GM19463 (cell line): ENCODE data around the gene ACAD9.

Experiments used
- ATAC-seq: cut with Tn5 transposase; IDR thresholded peaks from one replicate; pipeline ENCODE4 v1.9.1; 2021; ENCODE audit warnings: mild to moderate bottlenecking, moderate library complexity; ENCODE audit not compliant: unreplicated experiment

ACAD9 gene

GRCh38 chr3:128932516-128933212 lies 53.2 kb downstream of the ACAD9 start:
- no peak for ATAC-seq

DNA sequence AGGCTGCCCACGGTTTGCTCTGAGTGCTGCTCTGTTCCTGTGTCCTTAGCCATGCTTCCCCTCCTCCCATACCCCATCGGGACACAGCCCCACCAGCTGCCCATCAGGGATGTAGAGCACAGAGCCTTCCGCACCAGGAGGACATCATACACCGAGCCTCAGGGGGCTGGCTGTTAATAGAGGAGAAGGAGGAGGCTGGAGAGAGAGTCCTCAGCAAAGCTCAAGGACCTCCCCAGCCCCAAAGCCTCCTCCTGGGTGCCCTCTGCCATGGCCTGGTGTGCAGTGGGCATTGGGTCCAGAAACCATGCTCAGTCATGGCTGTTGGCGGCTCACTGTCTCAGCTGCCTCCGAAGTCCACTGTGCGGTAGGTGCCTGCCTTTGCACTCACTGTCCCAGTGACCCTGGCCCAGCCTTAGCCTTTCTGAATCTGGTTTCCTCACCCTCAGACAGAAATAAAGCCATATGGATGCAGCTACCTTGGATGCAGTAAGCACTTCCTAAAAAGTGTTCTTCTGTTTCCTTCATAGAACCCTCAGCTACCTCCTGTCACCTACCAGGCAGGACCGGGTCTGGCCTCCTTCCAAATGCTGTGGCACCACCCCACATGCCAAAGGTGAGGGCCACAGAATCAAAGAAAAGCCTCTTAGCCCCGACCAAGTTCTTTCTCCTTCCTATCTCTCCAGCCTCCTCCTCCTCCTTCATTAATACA lies 53.9 kb downstream of the ACAD9 start:
- ATAC-seq: no peak

DNA sequence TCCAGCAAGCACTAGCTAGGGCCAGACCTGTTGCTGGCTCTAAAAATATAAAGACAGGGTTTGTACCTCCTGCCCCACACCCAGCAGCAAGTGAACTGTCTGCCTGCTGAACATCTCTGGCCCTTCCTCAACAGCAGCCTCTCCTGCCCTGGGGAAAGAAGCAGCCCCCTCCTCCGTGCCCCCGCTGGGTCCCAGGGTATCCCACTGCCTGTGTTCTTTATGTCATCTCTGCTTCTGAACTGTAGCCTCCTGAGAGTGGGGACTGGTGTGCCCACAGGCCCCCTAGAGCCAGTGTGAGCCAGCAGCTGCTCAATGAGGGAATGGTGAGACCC lies 54.5 kb downstream of the ACAD9 start:
- no peak for ATAC-seq

GRCh38 chr3:128935922-128936321 lies 56.5 kb downstream of the ACAD9 start:
- no peak for ATAC-seq

DNA sequence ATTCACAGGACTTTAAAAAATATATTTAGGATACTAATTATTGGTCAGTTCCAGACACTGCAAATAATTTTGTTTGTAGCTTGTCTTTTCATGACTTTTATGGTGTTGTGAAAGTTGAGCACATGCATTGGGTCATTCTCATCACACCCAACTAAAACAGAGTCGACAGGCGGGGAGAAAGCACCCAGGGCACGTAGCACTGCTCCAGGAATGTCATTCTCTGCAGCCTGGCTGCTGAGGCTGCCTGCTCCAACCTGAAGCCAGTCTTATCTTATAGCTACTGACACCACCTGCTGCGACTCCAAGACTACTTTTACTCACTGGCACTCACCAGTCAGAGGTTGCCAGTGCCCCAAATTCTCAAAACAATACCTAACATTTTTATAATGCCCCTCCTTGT lies 56.9 kb downstream of the ACAD9 start:
- no peak for ATAC-seq

DNA sequence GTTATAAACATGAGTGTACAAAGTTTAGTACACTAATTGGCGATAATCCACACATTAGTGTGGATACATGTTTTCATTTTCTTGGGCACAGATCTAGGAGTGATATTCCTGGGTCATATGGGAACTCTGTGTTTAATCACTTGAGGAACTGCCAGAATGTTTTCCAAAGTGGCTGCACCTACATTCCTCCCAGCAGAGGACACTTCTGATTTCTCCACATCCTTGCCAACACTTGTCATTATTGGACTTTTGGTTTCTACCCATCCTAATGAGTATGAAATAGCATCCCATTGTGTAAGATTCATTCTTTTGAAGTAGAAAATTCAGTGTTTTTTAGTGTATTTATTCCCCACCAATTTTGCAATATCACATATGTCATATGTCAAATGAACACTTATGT lies 60.8 kb downstream of the ACAD9 start:
- no peak for ATAC-seq

DNA sequence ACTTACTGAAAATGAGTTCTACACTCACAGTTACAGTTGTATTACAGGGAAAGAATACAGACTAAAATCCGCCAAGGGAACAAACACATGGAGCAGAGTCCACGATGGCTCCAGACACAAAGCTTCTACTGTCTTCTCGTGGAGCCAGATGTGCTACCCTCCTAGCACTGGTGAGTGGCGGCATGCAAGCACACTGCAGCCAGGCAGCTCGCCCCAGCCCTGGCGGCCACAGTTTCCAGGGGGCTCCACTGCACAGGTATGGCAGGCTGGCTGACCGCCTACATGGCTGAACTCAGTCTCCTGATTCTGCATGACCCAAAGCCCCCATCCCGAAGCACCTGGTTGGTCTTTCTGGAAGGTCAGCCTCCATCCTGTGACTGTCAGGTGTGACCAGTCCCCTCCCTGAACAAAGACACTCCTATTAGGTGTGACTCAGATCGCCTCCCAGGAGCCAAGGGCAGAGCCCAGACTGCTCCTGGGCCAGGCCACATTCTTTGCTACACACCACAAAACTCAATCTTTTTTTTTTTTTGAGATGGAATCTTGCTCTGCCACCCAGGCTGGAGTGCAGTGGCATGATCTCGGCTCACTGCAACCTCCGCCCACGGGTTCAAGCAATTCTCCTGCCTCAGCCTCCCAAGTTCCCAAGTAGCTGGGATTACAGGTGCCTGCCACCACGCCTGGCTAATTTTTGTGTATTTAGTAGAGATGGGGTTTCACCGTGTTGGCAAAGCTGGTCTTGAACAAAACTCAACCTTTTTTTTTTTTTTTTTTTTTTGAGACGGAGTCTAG lies 62.9 kb downstream of the ACAD9 start:
- ATAC-seq: no peak

GRCh38 chr3:128945041-128945877 lies 65.8 kb downstream of the ACAD9 start:
- no peak for ATAC-seq

DNA sequence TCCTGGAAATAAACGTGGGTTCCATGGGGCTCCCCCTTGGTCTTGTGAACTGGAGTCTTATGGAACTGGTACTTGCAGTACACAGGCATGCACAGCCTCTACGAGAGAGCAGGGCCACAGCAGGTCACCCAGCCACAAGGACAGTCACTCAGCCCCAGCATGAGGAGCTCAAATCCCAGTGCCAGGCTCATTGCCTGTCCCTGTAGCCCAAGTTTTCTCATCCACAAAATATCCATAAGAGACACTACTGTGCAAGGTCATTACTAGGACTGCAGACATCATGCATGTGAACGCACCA lies 66.4 kb downstream of the ACAD9 start:
- ATAC-seq: no peak

DNA sequence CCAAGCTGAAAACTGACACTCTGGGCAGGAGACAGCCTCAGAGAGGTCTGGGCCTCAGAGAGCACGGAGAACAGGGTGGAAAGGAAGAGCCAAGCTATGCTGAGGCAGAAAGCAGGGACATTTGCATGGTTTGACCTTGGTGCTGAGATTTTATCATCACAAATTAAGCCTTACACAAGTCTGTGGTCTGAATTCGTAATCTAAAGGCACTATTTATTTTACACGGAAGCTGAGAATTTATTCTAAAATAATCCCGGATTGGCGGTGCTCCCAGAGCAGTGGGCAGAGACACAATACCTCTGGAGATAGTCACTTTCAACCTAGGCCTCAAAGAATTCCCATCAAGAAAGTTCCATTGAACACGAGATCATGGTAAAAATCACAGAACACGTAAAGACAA lies 67.0 kb downstream of the ACAD9 start:
- ATAC-seq: no peak

GRCh38 chr3:128949158-128949557 lies 69.7 kb downstream of the ACAD9 start:
- ATAC-seq: no peak

DNA sequence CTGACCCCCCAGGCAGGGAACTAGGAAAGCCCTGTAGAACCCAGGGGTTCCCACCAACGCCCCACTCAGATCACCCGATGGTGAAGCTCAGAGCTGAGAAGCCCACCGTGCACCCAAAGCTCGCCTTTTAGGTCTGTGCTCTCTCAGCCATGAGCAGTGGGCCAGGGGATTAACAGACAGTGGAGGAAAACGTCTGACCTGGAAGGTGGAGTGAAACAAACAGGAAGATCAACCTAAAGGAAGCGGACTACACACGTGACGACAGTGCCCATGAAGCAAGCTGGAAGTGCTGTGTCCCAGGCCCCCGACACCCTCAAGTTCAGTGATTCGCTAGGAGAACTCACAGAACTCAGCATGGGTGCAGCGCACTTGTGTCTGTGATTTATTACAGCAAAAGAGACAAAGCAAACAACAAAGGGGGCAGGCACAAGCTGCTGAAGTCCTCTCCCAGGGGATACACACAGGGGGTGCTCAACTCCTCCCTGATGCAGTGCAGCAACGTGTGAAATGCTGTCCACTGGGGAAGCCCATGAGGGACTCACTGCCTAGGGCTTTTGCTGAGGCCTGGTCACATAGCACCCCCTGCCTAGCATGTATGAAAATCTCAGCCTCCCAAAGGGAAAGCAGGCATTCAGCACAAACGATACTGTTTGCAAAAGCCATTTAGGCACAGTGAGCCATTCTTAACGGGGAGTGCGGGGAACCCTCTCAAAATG lies 71.0 kb downstream of the ACAD9 start:
- no peak for ATAC-seq

- no peak for ATAC-seq
These were observed 77.0 kb downstream of the ACAD9 start for GRCh38 chr3:128956440-128956839.
